ENCODE results near the gene SCO2. TPM values are rescaled to one million over a fixed set of nuclear protein-coding genes. Genes with fewer than 3 reads are reported as not detected.

Gene SCO2
- total RNA-seq, 1 experiment from 2014 or later = 7.0 TPM

DNA sequence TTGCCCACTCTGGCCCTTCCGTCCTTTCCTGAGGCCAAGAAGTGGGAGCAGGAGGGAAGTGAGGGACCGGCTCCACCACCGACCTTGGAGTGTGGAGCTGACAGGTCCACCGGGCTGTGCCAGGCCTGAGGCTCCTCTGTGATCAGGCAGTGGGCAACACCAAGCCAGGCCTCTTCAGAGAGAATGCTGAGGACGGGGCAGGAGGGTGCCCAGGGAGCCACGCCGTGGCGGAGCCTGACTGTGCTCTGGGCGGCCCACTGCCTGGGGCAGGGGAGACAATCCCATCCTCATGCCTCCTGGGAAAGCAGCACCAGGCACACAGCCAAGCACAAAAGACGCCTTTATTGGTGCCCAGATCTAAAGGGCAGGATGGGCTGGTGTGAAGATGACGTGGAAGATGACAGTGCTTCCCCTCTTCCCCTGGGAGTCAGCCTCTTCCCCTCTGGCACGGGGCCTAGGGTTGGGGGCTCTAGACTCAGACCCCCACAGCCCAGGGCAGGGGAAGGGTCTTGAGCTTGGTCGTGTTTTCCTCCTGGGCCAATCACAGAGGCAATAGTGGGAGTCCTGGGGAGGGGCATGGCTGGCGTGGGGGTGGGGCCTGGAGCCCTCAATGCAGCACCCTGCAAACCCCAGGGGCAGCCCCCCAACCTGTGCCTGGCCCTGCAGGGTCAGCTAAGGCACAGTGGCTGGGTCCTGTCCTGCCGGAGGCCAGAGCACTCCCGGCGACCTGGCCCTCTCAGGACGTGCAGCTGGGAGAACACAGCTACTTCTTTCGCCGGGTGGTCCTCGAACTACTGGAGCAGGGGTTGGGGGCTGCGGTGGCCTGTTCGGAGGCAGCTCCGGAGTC, 22.5 kb downstream of the SCO2 start (continued):
- no peak for TF ChIP-seq CTCF (IDR thresholded peaks at IDR 0.05 in 2 of 3, conservative IDR thresholded peaks at IDR 0.05 in 1 of 3; ENCODE audit: borderline replicate concordance in 1 of 3, insufficient read depth in 1 of 3, low read depth in 2 of 3, low read length in 2 of 3)
- TF ChIP-seq SRF (IDR thresholded peaks at IDR 0.05; ENCODE audit: low read depth) = no peak
- TF ChIP-seq, protein P1, sequence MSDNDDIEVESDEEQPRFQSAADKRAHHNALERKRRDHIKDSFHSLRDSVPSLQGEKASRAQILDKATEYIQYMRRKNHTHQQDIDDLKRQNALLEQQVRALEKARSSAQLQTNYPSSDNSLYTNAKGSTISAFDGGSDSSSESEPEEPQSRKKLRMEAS (IDR thresholded peaks at IDR 0.05) = no peak
- no peak for TF ChIP-seq ATF3 (IDR thresholded peaks at IDR 0.05)
- no peak for TF ChIP-seq CEBPB (IDR thresholded peaks at IDR 0.05; ENCODE audit: low read depth)
- no peak for TF ChIP-seq ZFX (IDR thresholded peaks at IDR 0.05)

DNA sequence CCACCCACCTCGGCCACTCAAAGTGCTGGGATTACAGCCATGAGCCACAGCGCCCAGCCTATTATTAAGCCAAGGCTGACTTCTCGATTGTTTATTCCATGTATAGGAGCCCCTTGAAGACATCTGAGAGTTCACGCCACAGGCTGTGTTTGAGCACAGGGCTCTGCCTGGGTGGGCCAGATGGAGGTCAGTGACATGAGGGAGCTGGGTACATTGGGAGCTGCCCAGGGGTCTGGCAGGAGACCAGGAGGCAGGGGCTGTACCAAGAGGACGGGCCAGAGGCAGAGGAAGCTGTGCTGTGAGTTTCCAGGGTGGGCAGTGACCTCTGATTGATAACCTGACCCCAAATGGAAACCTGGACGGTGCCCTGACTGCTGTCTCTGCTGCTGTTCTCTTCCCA, 23.3 kb downstream of the SCO2 start:
- ChIA-PET CTCF (no interaction called here), POLR2A (no interaction called here), RAD21 (ENCODE audit: low non-redundant PET in 1 of 2, low total read pairs in 2 of 2, uncharacterized antibody in 2 of 2, unreplicated experiment in 2 of 2) (no interaction called here)
- Histone ChIP-seq H3K36me3 (ENCODE audit: control insufficient read depth in 1 of 2, insufficient read depth in 2 of 2, low read length in 2 of 2) (0 out of 4 replicates have a peak, but pooled peaks cover 0 to 8% of the 10 kb centered on the region in 2 experiments), H2AFZ (ENCODE audit: low read depth, low read length, poor library complexity, severe bottlenecking) (no peak overlapping the region), H3K27ac (ENCODE audit: low read depth, low read length) (no peak overlapping the region), H3K9ac (ENCODE audit: low read length) (no peak overlapping the region), H3K27me3 (ENCODE audit: insufficient read depth, low read length) (no peaks in the 10 kb centered on the region), H3K4me1 (ENCODE audit: control insufficient read depth in 1 of 2, insufficient read depth in 2 of 2, low read length in 2 of 2) (peaks cover 4 to 16% of the 10 kb centered on the region in 2 experiments; a peak in 3 of 4 replicates), H4K20me1 (ENCODE audit: insufficient read depth) (no peaks in the 10 kb centered on the region), H3K4me3 (replicated peaks in 1 of 2; ENCODE audit: low read depth in 1 of 2, low read length in 2 of 2) (no peak overlapping the region), H3K79me2 (ENCODE audit: insufficient read depth, low read length) (peaks cover 14% of the 10 kb centered on the region), H3K9me2 (ENCODE audit: insufficient read depth) (no peaks in the 10 kb centered on the region), H3K9me3 (ENCODE audit: control insufficient read depth in 1 of 2, insufficient read depth in 1 of 2, low read depth in 1 of 2, low read length in 2 of 2) (no peaks in the 10 kb centered on the region), H3K4me2 (ENCODE audit: low read length) (no peak overlapping the region)
- intact Hi-C loops (cut with micrococcal nuclease) = no loop called here
- BruUV-seq (replicated peaks) = no TSS peak
- no peak for ATAC-seq
- DNase-seq (ENCODE audit: low read depth, low spot score) = no peak
- TF ChIP-seq SRF (IDR thresholded peaks at IDR 0.05; ENCODE audit: low read depth) (no peak), CTCF (IDR thresholded peaks at IDR 0.05 in 2 of 3, conservative IDR thresholded peaks at IDR 0.05 in 1 of 3; ENCODE audit: borderline replicate concordance in 1 of 3, insufficient read depth in 1 of 3, low read depth in 2 of 3, low read length in 2 of 3) (no peak), ATF3 (IDR thresholded peaks at IDR 0.05) (no peak), CEBPB (IDR thresholded peaks at IDR 0.05; ENCODE audit: low read depth) (no peak), EZH2phosphoT487 (IDR thresholded peaks at IDR 0.05; ENCODE audit: borderline replicate concordance) (no peak), SP1 (IDR thresholded peaks at IDR 0.05; ENCODE audit: low read depth) (no peak), ELF1 (IDR thresholded peaks at IDR 0.05; ENCODE audit: borderline replicate concordance, low read depth) (no peak), EGR1 (IDR thresholded peaks at IDR 0.05; ENCODE audit: low read depth) (no peak), YY1 (IDR thresholded peaks at IDR 0.05; ENCODE audit: extremely low read depth, insufficient replicate concordance, low read depth, low read length) (no peak)
- TF ChIP-seq, protein P2, sequence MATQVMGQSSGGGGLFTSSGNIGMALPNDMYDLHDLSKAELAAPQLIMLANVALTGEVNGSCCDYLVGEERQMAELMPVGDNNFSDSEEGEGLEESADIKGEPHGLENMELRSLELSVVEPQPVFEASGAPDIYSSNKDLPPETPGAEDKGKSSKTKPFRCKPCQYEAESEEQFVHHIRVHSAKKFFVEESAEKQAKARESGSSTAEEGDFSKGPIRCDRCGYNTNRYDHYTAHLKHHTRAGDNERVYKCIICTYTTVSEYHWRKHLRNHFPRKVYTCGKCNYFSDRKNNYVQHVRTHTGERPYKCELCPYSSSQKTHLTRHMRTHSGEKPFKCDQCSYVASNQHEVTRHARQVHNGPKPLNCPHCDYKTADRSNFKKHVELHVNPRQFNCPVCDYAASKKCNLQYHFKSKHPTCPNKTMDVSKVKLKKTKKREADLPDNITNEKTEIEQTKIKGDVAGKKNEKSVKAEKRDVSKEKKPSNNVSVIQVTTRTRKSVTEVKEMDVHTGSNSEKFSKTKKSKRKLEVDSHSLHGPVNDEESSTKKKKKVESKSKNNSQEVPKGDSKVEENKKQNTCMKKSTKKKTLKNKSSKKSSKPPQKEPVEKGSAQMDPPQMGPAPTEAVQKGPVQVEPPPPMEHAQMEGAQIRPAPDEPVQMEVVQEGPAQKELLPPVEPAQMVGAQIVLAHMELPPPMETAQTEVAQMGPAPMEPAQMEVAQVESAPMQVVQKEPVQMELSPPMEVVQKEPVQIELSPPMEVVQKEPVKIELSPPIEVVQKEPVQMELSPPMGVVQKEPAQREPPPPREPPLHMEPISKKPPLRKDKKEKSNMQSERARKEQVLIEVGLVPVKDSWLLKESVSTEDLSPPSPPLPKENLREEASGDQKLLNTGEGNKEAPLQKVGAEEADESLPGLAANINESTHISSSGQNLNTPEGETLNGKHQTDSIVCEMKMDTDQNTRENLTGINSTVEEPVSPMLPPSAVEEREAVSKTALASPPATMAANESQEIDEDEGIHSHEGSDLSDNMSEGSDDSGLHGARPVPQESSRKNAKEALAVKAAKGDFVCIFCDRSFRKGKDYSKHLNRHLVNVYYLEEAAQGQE (IDR thresholded peaks at IDR 0.05; ENCODE audit: low read depth) = no peak
- TF ChIP-seq, protein P1 (IDR thresholded peaks at IDR 0.05) = no peak

Data from HCT116 (cell line).